DMS79 treated with DMSO at 0.1 percent for 48 hours (cell line): ENCODE results near the gene NSMCE4A.
"Not testable (repeated sequence)": the region's sequence is repeated elsewhere in the genome, so short reads cannot be mapped to it uniquely, and the experiment has no call there.

Source experiments
- DNase-seq: peaks from one replicate; lab custom pipeline; 2025; lab: John Stamatoyannopoulos, UW

Gene NSMCE4A

GRCh38 chr10:121974535-121975294 is at the start of gene NSMCE4A:
Gene NSMCE4A (minus strand): TSS chr10:121975217. CDS start chr10:121975165, 52 bp downstream.
- DNase-seq, result peak; percentile 11

GRCh38 chr10:122023257-122023656 is 48.2 kb upstream of the NSMCE4A start:
- DNase-seq, result not testable (repeated sequence)

DNA sequence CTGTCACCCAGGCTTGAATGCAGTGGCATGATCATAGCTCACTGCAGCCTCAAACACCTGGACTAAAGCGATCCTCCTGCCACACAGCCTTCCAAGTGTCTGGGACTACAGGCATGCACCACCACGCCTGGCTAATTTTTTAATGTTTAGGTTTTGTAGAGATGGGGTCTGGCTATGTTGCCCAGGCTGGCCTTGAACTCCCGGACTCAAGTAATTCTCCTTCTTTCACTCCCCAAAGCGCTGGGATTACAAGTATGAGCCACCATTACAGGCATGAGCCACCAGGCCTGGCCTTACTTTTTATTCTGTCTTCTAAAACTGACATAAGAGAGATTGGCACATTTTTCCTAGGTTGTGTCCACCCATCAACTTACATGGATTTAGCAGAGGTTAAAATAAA is 47.3 kb upstream of the NSMCE4A start:
- no peak for DNase-seq

DNA sequence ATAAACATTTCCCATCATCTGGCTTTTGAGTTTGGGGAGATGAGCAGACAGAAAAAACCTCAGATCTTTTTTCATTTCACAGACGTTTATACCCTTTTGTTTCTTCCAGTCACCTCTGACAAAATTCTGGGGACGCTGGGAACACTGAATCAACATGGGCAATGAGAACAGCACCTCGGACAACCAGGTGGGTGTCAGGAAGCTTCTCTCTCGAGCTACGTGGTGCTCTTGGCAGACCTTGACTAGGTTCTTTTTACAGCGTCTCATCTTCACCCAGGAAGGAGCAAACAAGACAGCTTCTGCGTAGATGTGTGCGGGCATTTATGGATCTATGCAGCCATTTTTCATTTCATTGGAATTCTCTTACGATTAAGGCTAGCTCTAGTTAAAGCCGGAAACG is 46.8 kb upstream of the NSMCE4A start:
- DNase-seq, result no peak

- no peak for DNase-seq
Measured at GRCh38 chr10:122021379-122021778, 46.4 kb upstream of the NSMCE4A start.

DNA sequence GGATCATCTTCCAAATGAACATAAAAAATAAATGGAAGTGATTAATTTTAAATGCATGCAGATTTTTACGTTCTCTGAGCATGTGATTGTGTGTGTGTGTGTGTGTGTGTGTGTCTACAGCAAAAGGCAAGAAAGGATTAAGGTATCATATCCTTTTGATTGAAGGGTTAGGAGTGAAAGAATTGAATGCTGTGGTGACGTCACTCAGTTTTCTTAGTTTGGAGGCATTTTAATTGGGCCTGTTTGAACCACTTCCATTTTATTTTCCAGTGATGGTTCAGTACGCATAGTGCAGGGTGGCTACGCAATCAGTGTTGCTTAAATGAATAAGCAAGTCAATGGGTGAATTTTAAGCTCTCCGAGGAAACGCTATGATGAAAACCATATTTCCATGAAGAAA is 45.2 kb upstream of the NSMCE4A start:
- DNase-seq, result no peak

- peak; percentile 61 for DNase-seq
Measured at GRCh38 chr10:122019414-122019975, 44.5 kb upstream of the NSMCE4A start.

- peak; percentile 52 for DNase-seq
Measured at GRCh38 chr10:122018951-122019413, 44.0 kb upstream of the NSMCE4A start.

DNA sequence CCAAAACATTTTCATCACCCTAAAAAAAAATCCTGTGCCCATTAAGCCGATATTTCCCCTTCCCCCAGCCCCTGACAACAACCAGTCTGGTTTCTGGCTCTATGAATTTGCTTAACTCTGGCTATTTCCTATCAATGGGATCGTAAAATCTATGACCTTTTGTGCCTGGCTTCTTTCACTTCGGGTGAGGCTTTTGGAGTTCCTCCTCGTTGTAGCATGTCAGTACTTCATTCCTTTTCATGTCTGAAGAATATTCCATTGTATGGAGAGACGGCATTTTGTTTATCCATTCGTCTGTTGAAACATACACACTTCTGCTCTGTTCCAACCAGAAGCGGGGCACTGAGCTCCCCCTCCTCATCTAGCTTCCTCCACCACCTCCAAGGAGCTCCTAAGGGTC is 43.5 kb upstream of the NSMCE4A start:
- DNase-seq, result no peak

DNA sequence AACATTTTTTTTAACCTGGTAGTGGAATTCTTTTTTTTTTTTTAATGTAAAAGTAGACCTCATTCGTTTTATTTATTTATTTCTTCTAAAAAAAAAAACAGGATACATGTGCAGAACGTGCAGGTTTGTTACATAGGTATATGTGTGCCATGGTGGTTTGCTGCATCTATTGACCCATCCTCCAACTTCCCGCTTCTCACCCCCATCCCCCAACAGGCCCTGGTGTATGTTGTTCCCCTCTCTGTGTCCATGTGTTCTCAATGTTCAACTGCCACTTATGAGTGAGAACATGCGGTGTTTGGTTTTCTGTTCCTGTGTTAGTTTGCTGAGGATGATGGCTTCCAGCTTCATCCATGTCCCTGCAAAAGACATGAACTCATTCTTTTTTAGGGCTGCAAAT is 42.9 kb upstream of the NSMCE4A start:
- DNase-seq, result not testable (repeated sequence)

DNA sequence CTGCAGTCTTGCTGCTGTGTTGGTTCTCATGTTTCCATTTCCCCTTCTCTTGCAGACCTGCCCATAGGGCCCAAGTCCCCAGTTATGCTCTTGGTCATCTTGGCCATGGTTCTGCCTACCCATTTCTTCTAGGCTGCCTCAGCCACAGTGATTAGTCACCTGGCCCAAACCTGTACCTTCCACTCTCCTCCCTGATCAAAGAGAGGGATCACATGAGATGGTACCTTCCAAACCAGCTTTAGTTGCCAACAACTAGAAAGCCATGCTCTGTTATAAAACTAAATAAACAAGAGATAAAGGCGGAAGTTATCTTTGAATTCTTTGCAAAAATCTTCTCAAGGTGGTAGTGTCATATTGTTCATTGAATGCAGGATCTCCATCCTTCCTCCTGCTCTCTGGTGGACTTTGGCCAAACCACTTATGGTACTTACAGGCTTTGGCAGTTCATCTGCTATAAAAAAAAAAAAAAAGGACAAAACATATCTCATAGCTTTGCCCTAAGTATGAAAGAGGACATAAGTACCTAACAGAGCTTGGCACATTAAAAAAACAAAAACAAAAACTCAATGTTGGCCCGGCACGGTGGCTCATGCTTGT is 39.7 kb upstream of the NSMCE4A start:
- no peak for DNase-seq

- DNase-seq, result no peak
Measured at GRCh38 chr10:122013311-122013780, 38.3 kb upstream of the NSMCE4A start.

DNA sequence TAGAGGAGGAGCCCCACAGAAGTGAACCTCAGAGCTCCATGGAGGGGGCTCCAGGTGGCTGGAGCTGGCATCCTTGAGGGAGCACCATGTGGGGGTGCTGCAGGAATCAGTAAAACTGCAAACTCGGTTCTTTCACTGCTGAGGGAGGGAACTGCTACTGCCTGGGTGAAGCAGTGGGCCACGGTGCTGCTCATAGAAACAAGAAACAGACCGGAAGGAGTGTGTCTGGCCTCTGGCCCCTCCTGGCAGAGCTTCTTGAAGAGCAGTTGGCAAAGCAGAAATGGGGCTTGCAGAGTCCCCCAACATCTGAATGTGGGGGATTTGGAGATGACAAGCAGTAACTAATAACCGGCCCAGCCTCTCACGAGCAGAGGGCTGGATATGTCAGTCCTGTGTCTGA is 37.7 kb upstream of the NSMCE4A start:
- DNase-seq, result no peak

DNA sequence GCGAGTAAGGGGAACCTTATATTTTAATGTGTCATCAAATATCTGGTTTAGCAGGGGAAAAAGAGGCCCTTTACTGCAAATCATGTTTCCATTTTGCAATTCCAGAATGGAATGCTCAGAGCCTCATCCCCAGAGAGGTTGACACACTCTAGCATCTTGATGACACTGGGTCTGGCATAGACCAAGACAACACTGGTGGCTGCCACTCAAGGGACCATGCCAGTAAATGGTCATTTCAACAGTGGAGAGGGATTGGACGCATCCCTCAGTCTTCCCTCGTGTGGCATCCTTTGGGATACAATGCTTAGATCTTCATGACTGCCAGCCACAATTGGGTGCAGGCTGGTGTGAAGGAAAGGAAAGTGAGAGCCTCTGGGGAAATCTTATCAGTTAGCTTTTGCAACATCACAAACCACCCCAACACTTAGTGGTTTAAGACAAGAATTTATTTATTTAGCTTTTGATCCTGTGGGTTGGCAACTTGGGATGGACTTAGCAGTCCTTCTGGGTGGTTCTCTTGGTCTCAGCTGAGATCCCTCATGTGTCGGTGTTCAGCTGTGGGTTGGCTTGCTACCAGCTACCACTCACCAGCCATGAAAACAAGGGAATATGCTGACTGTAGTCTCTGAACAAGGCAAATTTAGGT is 35.5 kb upstream of the NSMCE4A start:
- DNase-seq, result no peak

DNA sequence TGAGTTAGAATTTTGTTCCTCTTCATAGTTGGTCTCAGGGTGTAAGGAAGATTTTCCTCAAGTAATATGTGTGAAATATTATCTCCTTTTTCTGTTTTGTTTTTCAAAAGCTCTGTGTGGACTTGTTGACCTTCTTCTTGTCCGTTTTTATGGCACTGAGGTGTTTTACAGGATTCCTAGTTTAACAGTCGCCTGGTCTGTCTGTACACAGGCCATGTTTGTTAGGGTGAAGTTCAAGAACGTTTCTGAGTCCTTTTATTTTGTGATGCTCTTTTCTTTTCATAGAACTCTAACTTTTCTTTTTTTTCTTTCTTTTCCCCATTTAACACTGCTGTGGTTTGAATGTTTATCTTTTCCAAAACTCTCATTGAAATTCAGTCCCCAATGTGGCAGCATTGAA is 32.4 kb upstream of the NSMCE4A start:
- DNase-seq, result no peak

DNA sequence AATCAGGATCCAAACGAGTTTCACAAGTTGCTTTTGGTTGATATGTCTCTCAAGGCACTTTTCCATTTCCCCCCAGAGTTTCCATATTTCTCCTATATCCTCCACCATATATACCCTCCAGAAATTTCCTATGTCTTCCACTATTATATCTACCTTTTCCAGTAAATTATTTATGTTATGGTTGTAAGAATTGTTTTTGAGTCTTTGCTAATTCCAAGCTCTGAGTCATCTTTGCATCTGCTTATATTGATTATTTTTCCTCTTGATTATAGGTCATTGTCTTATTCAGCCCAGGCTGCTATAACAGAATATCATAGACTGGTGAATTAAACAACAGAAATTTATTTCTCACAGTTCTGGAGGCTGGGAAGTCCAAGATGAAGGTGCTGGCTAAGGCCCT is 26.7 kb upstream of the NSMCE4A start:
- DNase-seq, result no peak

GRCh38 chr10:121999301-121999700 is 24.3 kb upstream of the NSMCE4A start:
- DNase-seq, result no peak

DNA sequence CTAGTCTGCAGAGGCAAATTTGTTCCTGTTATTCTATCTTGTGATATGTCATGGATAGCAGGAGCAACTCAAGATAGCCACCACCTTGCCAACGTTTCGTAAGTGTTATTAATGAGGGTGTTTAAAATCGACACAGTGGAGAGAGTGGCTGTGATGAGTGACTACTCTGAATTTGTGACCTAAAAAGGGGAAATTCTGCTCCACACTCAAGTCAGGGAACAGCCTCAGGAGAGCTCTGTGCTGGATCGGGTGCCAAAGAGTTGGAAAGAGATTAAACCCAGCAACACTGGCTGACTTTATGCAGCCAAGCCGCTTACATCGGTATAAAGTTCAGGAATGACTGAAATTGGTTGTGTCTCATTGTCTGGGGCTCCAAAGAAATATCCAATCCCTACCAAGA is 23.4 kb upstream of the NSMCE4A start:
- no peak for DNase-seq

DNA sequence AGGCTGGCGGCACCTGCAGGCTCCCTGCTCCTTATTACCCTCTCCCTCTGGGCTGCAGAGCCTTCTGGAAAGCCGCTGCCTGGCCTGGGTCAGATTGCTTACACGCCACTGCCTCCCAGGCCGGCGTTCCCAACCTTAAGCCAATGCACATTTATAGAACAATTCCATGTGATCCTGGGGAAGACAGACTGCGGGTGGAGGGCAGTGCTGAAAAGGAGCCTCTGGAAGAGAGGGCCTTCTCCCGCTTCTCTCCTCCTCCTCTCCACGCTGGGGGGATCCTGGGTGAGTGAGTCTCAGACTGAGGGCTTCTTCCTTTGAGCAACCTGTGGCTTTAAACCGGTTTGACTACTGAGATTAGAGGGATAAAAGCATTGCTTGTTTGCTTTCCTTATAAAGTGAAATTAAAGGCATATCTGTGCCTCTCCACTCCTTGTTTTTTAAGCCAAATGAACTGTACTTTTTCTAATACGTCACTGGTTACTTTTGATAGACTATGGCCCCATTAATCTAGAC is 19.5 kb upstream of the NSMCE4A start:
- peak; percentile 37 for DNase-seq

GRCh38 chr10:121991727-121992126 is 16.7 kb upstream of the NSMCE4A start:
- not testable (repeated sequence) for DNase-seq

DNA sequence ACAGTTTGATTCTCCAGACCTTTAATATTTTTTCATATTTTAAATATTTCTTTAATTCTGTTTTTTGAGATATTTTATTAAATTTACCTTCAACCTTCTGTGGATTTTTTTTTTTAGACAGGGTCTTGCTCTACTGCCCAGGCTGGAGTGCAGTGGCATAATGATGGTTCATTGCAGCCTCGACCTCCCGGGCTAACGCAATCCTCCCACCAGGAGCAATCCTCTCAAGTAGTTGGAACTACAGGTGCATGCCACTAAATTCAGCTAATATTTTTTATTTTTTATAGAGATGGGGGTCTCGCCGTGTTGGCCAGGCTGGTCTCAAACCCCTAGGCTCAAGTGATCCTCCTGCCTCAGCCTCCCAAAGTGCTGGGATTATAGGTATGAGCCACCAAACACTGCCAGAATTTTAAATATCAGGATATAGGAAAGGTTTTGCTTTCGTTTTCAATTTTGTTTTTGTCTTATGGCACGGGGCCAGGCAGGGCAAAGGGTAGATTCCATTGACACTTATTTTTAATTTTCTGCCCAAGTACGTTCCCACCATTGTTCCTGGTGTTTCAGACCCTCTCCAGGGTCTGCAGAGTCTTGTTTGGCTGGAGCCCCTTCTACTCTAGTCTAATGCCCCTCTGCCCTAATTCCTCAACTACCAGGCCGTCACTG is 15.1 kb upstream of the NSMCE4A start:
- no peak for DNase-seq
